Medulla oblongata (tissue), 1 donor: ENCODE measurements around the gene SLCO1A2.
A peak's percentile ranks its signal among the peaks of the same experiment; 100 is the strongest.
"Not testable (repeated sequence)": the region's sequence is repeated elsewhere in the genome, so short reads cannot be mapped to it uniquely, and the experiment has no call there.

Source experiments
- DNase-seq: peaks from one replicate; pipeline ENCODE4 v3.0.0-alpha.2; 2015; ENCODE audit errors: extremely low spot score

SLCO1A2 gene

DNA sequence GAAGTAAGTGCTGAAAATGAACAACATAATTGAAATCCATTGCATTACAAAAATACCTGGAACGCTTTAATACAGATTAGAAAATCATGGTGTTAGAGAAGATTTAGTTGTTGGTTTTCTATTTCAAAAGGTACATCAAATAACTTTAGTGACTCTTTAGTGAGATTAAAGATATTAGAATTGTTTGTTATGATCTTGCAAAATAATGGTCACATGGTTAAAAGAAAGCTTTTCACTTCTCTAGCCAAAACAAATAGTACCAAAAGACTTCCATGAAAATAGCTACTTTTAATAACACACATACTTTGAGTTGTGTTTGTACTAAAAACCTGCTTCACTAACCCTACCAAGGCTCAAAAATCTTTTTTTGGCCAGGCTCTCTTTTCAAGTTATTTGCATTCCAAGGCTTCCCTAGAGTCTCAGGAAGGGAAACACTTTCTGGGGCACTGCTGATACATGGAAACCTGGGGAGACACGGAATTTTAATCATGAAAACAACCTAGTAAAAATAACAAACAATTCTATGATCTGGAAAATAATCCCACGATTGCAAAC lies at the start of gene SLCO1A2:
Gene SLCO1A2, minus strand, starts transcription at position 147 of the 555 bp plus-strand sequence. CDS start 270 bp downstream, outside the sequence.
- no peak for DNase-seq

GRCh38 chr12:21384261-21384660 lies 49.5 kb upstream of the SLCO1A2 start:
- DNase-seq = no peak

DNA sequence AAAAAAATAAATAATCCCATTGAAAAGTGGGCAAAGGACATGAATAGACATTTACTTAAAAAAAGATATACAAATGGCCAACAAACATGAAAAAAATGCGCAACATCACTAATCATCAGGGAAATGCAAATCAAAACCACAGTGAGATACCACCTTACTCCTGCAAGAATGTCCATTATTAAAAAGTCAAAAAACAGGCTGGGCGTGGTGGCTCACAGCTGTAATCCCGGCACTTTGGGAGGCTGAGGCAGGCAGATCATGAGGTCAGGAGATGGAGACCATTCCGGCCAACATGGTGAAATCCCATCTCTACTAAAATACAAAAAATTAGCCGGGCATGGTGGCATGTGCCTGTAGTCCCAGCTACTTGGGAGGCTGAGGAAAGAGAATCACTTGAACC lies 46.6 kb upstream of the SLCO1A2 start:
- DNase-seq = not testable (repeated sequence)

GRCh38 chr12:21379218-21379617 lies 44.5 kb upstream of the SLCO1A2 start:
- no peak for DNase-seq

GRCh38 chr12:21372602-21373001 lies 37.9 kb upstream of the SLCO1A2 start, which contains the start of gene IAPP:
IAPP (plus strand) TSS chr12:21372902; CDS start chr12:21373352, 450 bp downstream.
- no peak for DNase-seq

GRCh38 chr12:21370845-21371449 lies 36.2 kb upstream of the SLCO1A2 start:
- DNase-seq = no peak

GRCh38 chr12:21369141-21369980 lies 34.6 kb upstream of the SLCO1A2 start:
- no peak for DNase-seq

- not testable (repeated sequence) for DNase-seq
Measured at GRCh38 chr12:21360632-21361031, 25.9 kb upstream of the SLCO1A2 start.

DNA sequence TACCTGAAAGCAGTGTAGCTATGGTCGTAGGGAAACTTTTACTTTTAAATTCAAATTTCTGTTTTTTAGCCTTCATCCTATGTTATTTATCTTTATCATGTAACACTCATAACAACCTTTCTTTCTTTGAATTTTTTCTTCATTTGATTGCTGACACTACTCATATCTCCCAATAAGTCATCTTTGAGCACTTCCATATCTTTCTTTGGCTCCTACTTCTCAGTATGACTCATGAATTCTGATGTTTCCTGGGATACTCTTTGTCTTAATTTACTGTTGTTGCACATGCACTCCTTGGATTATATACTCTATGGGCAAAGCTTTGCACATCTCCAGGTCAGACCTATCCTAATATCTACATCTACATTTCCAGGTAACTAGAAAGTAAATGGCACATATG lies 19.9 kb upstream of the SLCO1A2 start:
- DNase-seq = no peak

DNA sequence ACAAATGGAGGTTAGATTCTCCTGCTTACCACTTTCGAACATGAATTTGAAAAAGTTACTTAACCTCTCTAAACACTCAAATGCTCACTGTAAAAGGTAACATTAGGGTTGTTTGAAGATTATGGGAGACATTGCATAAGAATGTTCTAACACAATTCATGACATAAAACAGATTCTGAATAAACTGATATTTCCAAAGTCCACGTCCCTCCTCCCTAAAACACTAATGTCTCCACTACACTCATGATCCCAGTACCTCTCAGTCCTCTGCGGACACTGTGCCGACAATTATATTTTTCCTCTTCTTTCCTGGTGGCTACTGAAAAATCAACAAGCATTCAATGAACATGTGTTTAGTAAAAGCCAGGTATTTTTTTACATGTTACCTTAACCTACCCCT lies 19.2 kb upstream of the SLCO1A2 start:
- no peak for DNase-seq

DNA sequence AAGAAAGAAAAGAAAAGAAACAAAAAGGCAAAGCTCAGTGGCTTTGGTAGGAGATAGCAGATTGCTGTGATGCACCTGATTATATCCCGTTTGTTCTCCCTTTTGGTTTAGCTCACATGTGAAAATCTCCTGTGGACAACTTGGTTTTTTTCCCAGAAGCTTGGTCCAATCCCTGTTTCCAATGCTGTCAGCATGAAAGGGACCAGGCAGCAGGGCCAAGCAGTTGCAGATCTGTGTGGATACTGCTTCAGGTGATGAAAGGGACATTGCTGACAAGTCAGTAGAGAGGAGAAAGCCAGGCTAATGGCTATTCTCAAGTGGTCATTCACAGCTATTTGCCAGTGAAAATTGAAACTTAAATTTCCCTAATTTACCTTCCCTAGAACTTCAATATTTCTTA lies 18.8 kb upstream of the SLCO1A2 start:
- no peak for DNase-seq

- DNase-seq = no peak
Measured at GRCh38 chr12:21350975-21351374, 16.3 kb upstream of the SLCO1A2 start.

- no peak for DNase-seq
Measured at GRCh38 chr12:21346542-21347205, 12.0 kb upstream of the SLCO1A2 start.

GRCh38 chr12:21343636-21344035 lies 8.9 kb upstream of the SLCO1A2 start:
- DNase-seq = no peak

DNA sequence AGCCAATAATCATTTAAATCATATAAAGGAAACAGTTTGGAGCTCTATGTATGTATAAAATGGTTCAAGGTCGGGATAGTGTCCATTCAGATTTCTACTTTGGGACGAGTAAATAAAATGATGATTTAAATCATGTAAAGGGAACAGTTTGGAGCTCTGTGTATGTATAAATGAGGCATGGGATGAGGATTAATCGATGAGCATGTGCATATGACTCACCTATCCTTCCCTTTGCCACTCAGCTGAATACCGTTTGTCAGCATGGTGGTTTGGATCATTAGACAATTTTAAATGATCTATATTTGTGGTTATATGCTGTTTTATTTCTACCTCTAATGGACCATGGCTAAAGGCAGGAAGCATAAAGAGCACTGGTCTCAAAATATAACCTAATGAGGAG lies 7.1 kb upstream of the SLCO1A2 start:
- no peak for DNase-seq

DNA sequence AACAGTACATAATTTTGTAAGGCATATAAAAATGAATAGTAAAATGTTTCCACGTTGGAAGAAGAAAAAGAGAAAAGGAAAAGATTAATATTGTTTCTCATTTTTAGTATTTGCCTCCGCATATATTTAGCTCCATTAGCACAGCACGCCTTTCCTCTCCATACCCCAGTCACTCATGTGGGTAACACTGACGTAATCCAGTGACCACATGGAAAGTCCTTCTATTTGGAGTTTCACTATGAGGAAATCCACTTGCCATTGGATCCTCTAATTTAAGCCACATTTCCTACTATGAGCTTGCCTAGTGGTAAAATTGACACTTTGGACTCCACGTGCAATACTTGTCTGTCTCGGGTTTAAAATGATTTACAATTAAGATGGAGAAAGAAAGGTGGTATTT lies 5.7 kb upstream of the SLCO1A2 start:
- DNase-seq = no peak

DNA sequence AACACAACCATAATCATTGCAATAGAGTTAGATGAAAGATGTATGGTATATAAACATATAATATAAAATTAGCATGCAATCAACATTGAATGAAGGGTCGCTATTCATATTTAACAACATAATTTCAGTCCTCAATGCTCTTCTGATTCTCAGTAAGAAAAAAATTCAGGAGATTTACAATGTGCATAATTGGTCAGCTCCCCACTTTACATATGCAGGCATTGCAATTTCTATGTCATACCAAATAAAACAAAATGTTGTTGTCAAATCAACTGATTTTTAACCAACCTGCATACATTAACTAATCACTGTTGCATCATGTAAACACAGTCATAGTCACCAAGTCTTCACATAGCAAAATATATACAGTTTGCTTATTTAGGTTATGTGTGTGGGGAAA lies 5.2 kb upstream of the SLCO1A2 start:
- DNase-seq = no peak

- no peak for DNase-seq
Measured at GRCh38 chr12:21337959-21338744, 3.4 kb upstream of the SLCO1A2 start.

DNA sequence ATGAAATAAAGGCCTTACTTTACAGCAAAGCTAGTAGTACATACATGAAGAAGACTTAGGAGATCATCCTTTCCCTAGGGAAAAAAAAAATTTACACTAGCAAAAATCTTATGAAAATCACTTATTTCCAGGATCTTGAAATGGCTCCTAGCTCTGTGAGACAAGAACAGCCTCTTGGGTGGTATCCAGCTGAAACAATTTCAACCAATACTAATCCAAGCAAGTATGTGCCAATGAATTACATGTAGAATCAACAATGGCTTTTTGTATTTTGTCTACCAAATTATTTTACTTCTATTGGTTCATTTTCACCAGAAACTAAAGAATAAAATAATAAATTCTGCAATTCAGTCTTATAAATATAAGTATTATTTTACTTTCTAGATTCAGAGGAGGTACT lies 2.7 kb upstream of the SLCO1A2 start:
- peak; percentile 52 for DNase-seq

- DNase-seq = peak; percentile 88
Measured at GRCh38 chr12:21336656-21337055, 1.9 kb upstream of the SLCO1A2 start.

DNA sequence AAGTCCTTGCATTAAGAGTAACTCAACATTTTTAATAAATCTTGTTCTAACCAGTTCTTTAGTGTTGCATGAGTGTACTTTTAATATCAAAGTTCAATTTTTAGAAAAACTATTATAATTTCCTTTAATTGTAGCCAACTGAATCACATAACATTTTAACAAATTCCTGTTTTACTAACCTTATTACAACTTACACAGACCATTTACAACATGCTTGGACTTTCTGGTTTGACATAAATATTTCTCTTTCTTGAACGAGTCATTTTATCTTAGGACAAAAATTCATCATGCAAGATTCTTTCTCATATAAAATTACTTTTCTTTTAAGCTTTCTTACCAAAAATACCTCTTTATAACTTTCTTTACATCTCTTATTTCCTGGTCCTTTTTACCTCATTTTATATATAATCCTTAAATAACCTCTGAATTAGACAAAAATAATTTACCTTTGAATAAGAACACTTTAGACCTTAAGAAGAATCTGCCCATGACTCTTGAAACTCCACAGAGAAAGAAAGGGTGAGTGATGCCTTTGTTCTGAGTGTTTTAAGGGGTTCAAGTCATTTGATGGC lies 3.9 kb downstream of the SLCO1A2 start:
- DNase-seq = no peak
